ENCODE data around the gene DBF4B. TPM values are rescaled to one million over a fixed set of nuclear protein-coding genes. Genes with fewer than 3 reads are reported as not detected.
A peak's percentile ranks its signal among the peaks of the same experiment; 100 is the strongest.

DBF4B gene
- total RNA-seq, 1 experiment from 2014 or later, result 24.7 TPM

DNA sequence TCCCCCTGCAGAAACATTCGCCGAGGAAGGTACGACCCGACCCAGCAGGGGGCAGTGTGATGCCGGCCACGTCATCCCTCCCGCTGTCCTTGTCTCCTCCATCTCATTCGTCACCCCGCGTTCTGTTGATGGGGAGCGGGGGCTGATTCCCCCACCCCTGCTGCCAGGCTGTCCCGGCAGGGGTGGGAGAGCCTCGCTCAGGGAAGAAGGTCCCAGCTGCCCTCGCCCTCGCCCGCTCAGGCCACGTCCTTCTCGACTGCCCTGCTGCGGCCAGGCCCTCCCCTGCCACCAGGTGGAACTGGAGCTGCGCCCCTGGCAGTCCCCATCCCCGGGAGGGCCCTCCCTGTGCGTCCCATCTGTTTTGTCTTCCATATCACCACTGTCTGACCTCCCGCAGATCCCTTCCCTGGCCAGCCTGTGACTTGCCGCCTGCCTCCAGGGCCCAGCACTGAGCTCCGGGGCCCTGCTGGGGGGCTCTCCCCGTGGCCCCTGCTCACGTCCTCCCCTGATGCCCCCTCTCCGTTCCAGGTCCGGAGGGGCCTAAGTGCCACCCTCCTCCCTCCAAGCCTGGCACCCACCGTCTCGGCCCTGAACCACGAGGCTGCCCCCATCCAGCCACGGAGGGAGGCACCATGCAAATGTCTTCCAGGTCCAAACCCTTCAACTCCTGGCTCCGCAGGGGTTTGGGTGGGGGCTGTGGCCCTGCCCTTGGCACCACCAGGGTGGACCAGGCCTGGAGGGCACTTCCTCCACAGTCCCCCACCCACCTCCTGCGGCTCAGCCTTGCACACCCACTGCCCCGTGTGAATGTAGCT is 71.0 kb downstream of the DBF4B start:
- H3K9me3 ChIP-seq (ENCODE audit: control insufficient read depth, low read depth, low read length), result no peaks in the 10 kb centered on the region
- H3K4me3 Mint-ChIP-seq, result peak overlapping the region; percentile 56 to 65; a peak in 4 of 5 replicates
- TF ChIP-seq, protein P1, sequence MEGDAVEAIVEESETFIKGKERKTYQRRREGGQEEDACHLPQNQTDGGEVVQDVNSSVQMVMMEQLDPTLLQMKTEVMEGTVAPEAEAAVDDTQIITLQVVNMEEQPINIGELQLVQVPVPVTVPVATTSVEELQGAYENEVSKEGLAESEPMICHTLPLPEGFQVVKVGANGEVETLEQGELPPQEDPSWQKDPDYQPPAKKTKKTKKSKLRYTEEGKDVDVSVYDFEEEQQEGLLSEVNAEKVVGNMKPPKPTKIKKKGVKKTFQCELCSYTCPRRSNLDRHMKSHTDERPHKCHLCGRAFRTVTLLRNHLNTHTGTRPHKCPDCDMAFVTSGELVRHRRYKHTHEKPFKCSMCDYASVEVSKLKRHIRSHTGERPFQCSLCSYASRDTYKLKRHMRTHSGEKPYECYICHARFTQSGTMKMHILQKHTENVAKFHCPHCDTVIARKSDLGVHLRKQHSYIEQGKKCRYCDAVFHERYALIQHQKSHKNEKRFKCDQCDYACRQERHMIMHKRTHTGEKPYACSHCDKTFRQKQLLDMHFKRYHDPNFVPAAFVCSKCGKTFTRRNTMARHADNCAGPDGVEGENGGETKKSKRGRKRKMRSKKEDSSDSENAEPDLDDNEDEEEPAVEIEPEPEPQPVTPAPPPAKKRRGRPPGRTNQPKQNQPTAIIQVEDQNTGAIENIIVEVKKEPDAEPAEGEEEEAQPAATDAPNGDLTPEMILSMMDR (conservative IDR thresholded peaks at IDR 0.05), result peak; percentile 82
- H3K27ac ChIP-seq (ENCODE audit: insufficient read length, low read depth, low read length), result no peak overlapping the region
- peak overlapping the region; percentile 3 for H3K4me2 ChIP-seq (ENCODE audit: insufficient read depth, insufficient read length, low read length)
- no peak overlapping the region for H3K9ac ChIP-seq (ENCODE audit: extremely low read depth, insufficient read length, low read length)
- H3K23ac ChIP-seq (ENCODE audit: insufficient read length, low read depth, low read length), result no peak overlapping the region
- no peak overlapping the region for H2AFZ ChIP-seq (ENCODE audit: low read length)
- no peaks in the 10 kb centered on the region for H3K79me1 ChIP-seq (ENCODE audit: insufficient read depth, low read depth, low read length, poor library complexity, severe bottlenecking)
- no peaks in the 10 kb centered on the region for H4K20me1 ChIP-seq (ENCODE audit: control insufficient read depth, insufficient read depth, insufficient read length)
- no peaks in the 10 kb centered on the region for H3K79me2 ChIP-seq (ENCODE audit: insufficient read depth, low read length)
- H3K14ac ChIP-seq (ENCODE audit: insufficient read depth, low read length), result peak overlapping the region; percentile 2; the same call in 1 of the 2 replicates
- H4K8ac ChIP-seq (replicated peaks; ENCODE audit: insufficient read length, low read depth, low read length), result no peak overlapping the region
- no peaks in the 10 kb centered on the region for H3K9me3 Mint-ChIP-seq
- no peak overlapping the region for H3T11ph ChIP-seq (ENCODE audit: low read length)
- H3K23me2 ChIP-seq (ENCODE audit: insufficient read length, low read depth, low read length, poor library complexity, severe bottlenecking), result peaks cover 10% of the 10 kb centered on the region
- H2BK120ac ChIP-seq (ENCODE audit: low read depth, low read length, poor library complexity, severe bottlenecking), result no peak overlapping the region
- H2BK5ac ChIP-seq (ENCODE audit: insufficient read length, low read length), result no peak overlapping the region
- H4K5ac ChIP-seq (ENCODE audit: insufficient read length, low read depth, low read length), result no peak overlapping the region
- H3K36me3 Mint-ChIP-seq (ENCODE audit: insufficient read depth in 1 of 3, low read depth in 3 of 3), result no peaks in the 10 kb centered on the region
- H2BK12ac ChIP-seq (ENCODE audit: insufficient read length, low read depth, low read length), result no peak overlapping the region
- no peak overlapping the region for H4K91ac ChIP-seq (ENCODE audit: insufficient read length, low read depth, low read length)
- peaks cover 2% of the 10 kb centered on the region; the same call in 1 of the 2 replicates for H3K4me1 ChIP-seq (ENCODE audit: insufficient read depth, low read length)
- peaks cover 33% of the 10 kb centered on the region for H3K27me3 Mint-ChIP-seq (ENCODE audit: low read depth)
- no CpG with 5 or more reads among the region's 36 CpGs for WGBS (ENCODE audit: extremely low coverage, insufficient read length, low lambda C conversion rate)
- peaks cover 24 to 31% of the 10 kb centered on the region in 2 experiments for H3K4me1 Mint-ChIP-seq
- no peak overlapping the region for H3K56ac ChIP-seq (ENCODE audit: insufficient read length, low read depth, low read length)
- H3K18ac ChIP-seq (ENCODE audit: insufficient read length, low read depth, low read length), result no peak overlapping the region
- no peak overlapping the region for H2BK15ac ChIP-seq (ENCODE audit: low read depth, low read length)
- peaks cover 4% of the 10 kb centered on the region; the same call in 1 of the 2 replicates for H3K27me3 ChIP-seq (ENCODE audit: insufficient read depth, low read length)
- H2BK20ac ChIP-seq (ENCODE audit: low read depth, low read length, poor library complexity, severe bottlenecking), result no peak overlapping the region
- no peak overlapping the region for H3K4ac ChIP-seq (ENCODE audit: low read depth, low read length)
- peak; percentile 88 for DNase-seq
- H3K27ac Mint-ChIP-seq, result no peak overlapping the region
- H2AK5ac ChIP-seq (ENCODE audit: insufficient read length, low read length), result no peak overlapping the region

Data from H9 (cell line).